HG03045 (cell line): ENCODE data around the gene CCDC3.
"Not testable (repeated sequence)": the region's sequence is repeated elsewhere in the genome, so short reads cannot be mapped to it uniquely, and the experiment has no call there.

Experiments used
- ATAC-seq: cut with Tn5 transposase; IDR thresholded peaks from one replicate; pipeline ENCODE4 v1.9.1; 2021; ENCODE audit warnings: mild to moderate bottlenecking, moderate library complexity; ENCODE audit not compliant: unreplicated experiment

The CCDC3 gene

GRCh38 chr10:13001041-13001886 lies at the start of gene CCDC3:
CCDC3 (minus strand) TSS chr10:13001713; CDS start chr10:13001570, 143 bp downstream.
- ATAC-seq = no peak

GRCh38 chr10:13051126-13051694 lies 49.7 kb upstream of the CCDC3 start:
- ATAC-seq = no peak

GRCh38 chr10:13049774-13050420 lies 48.4 kb upstream of the CCDC3 start:
- ATAC-seq = no peak

- no peak for ATAC-seq
These were observed 47.2 kb upstream of the CCDC3 start for GRCh38 chr10:13048762-13049161.

GRCh38 chr10:13047529-13048206 lies 46.2 kb upstream of the CCDC3 start:
- no peak for ATAC-seq

- ATAC-seq = no peak
These were observed 45.5 kb upstream of the CCDC3 start for GRCh38 chr10:13046851-13047528.

GRCh38 chr10:13043520-13043919 lies 42.0 kb upstream of the CCDC3 start:
- no peak for ATAC-seq

- ATAC-seq = no peak
These were observed 38.2 kb upstream of the CCDC3 start for GRCh38 chr10:13039761-13040160.

- ATAC-seq = no peak
These were observed 36.9 kb upstream of the CCDC3 start for GRCh38 chr10:13038391-13038790.

- no peak for ATAC-seq
These were observed 36.3 kb upstream of the CCDC3 start for GRCh38 chr10:13037832-13038231.

GRCh38 chr10:13036841-13037240 lies 35.3 kb upstream of the CCDC3 start:
- ATAC-seq = no peak

GRCh38 chr10:13035731-13036130 lies 34.2 kb upstream of the CCDC3 start:
- ATAC-seq = not testable (repeated sequence)

GRCh38 chr10:13026873-13027272 lies 25.4 kb upstream of the CCDC3 start:
- ATAC-seq = no peak

- ATAC-seq = no peak
These were observed 22.2 kb upstream of the CCDC3 start for GRCh38 chr10:13023754-13024153.

GRCh38 chr10:13019280-13019679 lies 17.8 kb upstream of the CCDC3 start:
- ATAC-seq = no peak

GRCh38 chr10:13018171-13018570 lies 16.7 kb upstream of the CCDC3 start:
- no peak for ATAC-seq

- ATAC-seq = no peak
These were observed 15.4 kb upstream of the CCDC3 start for GRCh38 chr10:13016886-13017285.

GRCh38 chr10:13016426-13016825 lies 14.9 kb upstream of the CCDC3 start:
- no peak for ATAC-seq

- ATAC-seq = no peak
These were observed 4.5 kb upstream of the CCDC3 start for GRCh38 chr10:13006037-13006436.

- no peak for ATAC-seq
These were observed 2.2 kb upstream of the CCDC3 start for GRCh38 chr10:13003759-13004158.

- no peak for ATAC-seq
These were observed 1.5 kb upstream of the CCDC3 start for GRCh38 chr10:13003004-13003403.
